Activated CD4-positive, alpha-beta T cell treated with anti-CD3 and anti-CD28 coated beads, Interleukin-2, amount 50 U/mL, for 4 hours (primary cell): Measurements from ENCODE around the gene RNF144B.
A peak's percentile ranks its signal among the peaks of the same experiment; 100 is the strongest.

Experiments used
- DNase-seq, 2 experiments: peaks; one replicate each; pipeline ENCODE4 v3.0.0-alpha.2; 2020

The RNF144B gene

GRCh38 chr6:18491308-18492045 is 104.3 kb downstream of the RNF144B start:
- no peak for DNase-seq

GRCh38 chr6:18492972-18493371 is 105.8 kb downstream of the RNF144B start:
- DNase-seq = no peak

- no peak for DNase-seq
These were observed 106.3 kb downstream of the RNF144B start for GRCh38 chr6:18493382-18493891.

GRCh38 chr6:18493925-18494324 is 106.8 kb downstream of the RNF144B start:
- DNase-seq = no peak

GRCh38 chr6:18495236-18495635 is 108.1 kb downstream of the RNF144B start:
- DNase-seq = no peak

GRCh38 chr6:18496462-18496861 is 109.3 kb downstream of the RNF144B start:
- no peak for DNase-seq

GRCh38 chr6:18497006-18497405 is 109.9 kb downstream of the RNF144B start:
- no peak for DNase-seq

- DNase-seq = no peak
These were observed 111.3 kb downstream of the RNF144B start for GRCh38 chr6:18498408-18498807.

GRCh38 chr6:18500921-18501662 is 113.9 kb downstream of the RNF144B start:
- no peak for DNase-seq

- no peak for DNase-seq
These were observed 114.5 kb downstream of the RNF144B start for GRCh38 chr6:18501663-18502013.

- no peak for DNase-seq
These were observed 116.0 kb downstream of the RNF144B start for GRCh38 chr6:18503206-18503592.

- peak; percentile 3 to 18 for DNase-seq
These were observed 116.6 kb downstream of the RNF144B start for GRCh38 chr6:18503593-18504231.

GRCh38 chr6:18504232-18504596 is 117.1 kb downstream of the RNF144B start:
- no peak for DNase-seq

GRCh38 chr6:18506382-18507017 is 119.3 kb downstream of the RNF144B start:
- no peak for DNase-seq

GRCh38 chr6:18507018-18507415 is 119.9 kb downstream of the RNF144B start:
- DNase-seq = no peak

GRCh38 chr6:18507561-18507960 is 120.4 kb downstream of the RNF144B start:
- DNase-seq = no peak

GRCh38 chr6:18509871-18510643 is 122.9 kb downstream of the RNF144B start:
- no peak for DNase-seq

GRCh38 chr6:18510644-18511033 is 123.5 kb downstream of the RNF144B start:
- no peak for DNase-seq

- no peak for DNase-seq
These were observed 124.1 kb downstream of the RNF144B start for GRCh38 chr6:18511211-18511610.

- no peak for DNase-seq
These were observed 126.2 kb downstream of the RNF144B start for GRCh38 chr6:18513253-18513798.

GRCh38 chr6:18514180-18514579 is 127.0 kb downstream of the RNF144B start:
- DNase-seq = no peak

- no peak for DNase-seq
These were observed 128.6 kb downstream of the RNF144B start for GRCh38 chr6:18515767-18516166.
